AG20443 (cell line): ENCODE results near the gene AKAP13.
A peak's percentile ranks its signal among the peaks of the same experiment; 100 is the strongest.
"Not testable (repeated sequence)": the region's sequence is repeated elsewhere in the genome, so short reads cannot be mapped to it uniquely, and the experiment has no call there.

ENCODE experiments used
- DNase-seq: peaks from one replicate; pipeline ENCODE4 v3.0.0; 2012; ENCODE audit warnings: low spot score, mixed read lengths

Gene AKAP13

GRCh38 chr15:85500729-85501128 is 120.3 kb downstream of the AKAP13 start:
- DNase-seq: no peak

- no peak for DNase-seq
These were observed 121.2 kb downstream of the AKAP13 start for GRCh38 chr15:85501574-85501973.

GRCh38 chr15:85503151-85503799 is 122.9 kb downstream of the AKAP13 start:
- DNase-seq: no peak

- DNase-seq: peak; percentile 55
These were observed 124.6 kb downstream of the AKAP13 start for GRCh38 chr15:85504749-85505676.

- no peak for DNase-seq
These were observed 126.7 kb downstream of the AKAP13 start for GRCh38 chr15:85507114-85507513.

GRCh38 chr15:85509973-85510372 is 129.6 kb downstream of the AKAP13 start:
- no peak for DNase-seq

- DNase-seq: no peak
These were observed 134.0 kb downstream of the AKAP13 start for GRCh38 chr15:85514413-85514812.

- no peak for DNase-seq
These were observed 134.8 kb downstream of the AKAP13 start for GRCh38 chr15:85515212-85515611.

GRCh38 chr15:85517086-85517485 is 136.7 kb downstream of the AKAP13 start:
- no peak for DNase-seq

GRCh38 chr15:85518979-85519761 is 138.8 kb downstream of the AKAP13 start:
- no peak for DNase-seq

GRCh38 chr15:85520650-85521049 is 140.2 kb downstream of the AKAP13 start:
- DNase-seq: no peak

- DNase-seq: no peak
These were observed 143.1 kb downstream of the AKAP13 start for GRCh38 chr15:85523530-85523929.

GRCh38 chr15:85525755-85526154 is 145.4 kb downstream of the AKAP13 start:
- no peak for DNase-seq

GRCh38 chr15:85527895-85528294 is 147.5 kb downstream of the AKAP13 start:
- DNase-seq: peak; percentile 79

GRCh38 chr15:85530079-85530478 is 149.7 kb downstream of the AKAP13 start:
- DNase-seq: no peak

GRCh38 chr15:85531083-85531482 is 150.7 kb downstream of the AKAP13 start:
- DNase-seq: no peak

GRCh38 chr15:85532689-85533088 is 152.3 kb downstream of the AKAP13 start:
- DNase-seq: no peak

GRCh38 chr15:85534031-85534430 is 153.6 kb downstream of the AKAP13 start:
- no peak for DNase-seq

GRCh38 chr15:85535533-85536330 is 155.3 kb downstream of the AKAP13 start:
- DNase-seq: not testable (repeated sequence)

- no peak for DNase-seq
These were observed 155.9 kb downstream of the AKAP13 start for GRCh38 chr15:85536341-85536740.

GRCh38 chr15:85539491-85539890 is 159.1 kb downstream of the AKAP13 start:
- no peak for DNase-seq
